Central memory CD4-positive, alpha-beta T cell (primary cell): ENCODE results near the gene CALCA.

Experiments used
- DNase-seq: peaks from one replicate; pipeline ENCODE4 v3.0.0; 2022

CALCA gene

DNA sequence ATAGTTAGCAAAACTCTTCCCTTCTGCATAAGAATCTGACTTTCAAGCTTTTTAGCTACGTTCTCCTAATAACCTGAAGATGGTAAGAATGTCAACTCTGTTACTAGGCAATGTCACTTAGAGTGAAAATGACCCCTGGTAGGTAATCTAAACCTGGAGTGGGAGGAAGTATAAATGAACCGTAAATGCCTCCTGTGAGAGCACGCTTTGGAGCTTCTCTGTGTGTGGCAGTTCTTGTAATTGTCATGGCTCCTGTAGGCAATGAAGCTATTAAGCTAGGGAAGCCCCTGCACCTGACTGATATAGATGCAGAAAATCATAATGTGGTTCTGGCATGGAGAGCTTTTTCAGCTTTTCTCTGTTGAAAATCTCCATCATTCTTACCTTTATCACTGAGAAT is 29.4 kb downstream of the CALCA start:
- no peak for DNase-seq

DNA sequence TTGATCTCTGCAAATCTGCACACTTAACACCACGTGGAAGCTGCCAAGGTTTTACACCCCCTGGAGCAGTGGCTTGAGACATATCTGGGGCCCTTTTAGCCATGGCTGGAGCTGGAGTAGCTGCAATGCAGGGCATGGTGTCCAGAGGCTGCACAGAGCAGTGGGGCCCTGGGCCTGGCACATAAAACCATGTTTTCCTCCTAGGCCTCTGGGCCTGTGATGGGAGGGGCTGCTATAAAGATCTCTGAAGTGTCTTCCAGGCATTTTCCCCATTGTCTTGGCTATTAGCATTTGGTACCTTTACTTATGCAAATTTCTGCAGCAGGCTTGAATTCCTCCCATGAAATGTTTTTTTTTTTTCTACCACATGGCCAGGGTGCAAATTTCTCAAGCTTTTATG is 33.2 kb downstream of the CALCA start:
- no peak for DNase-seq

DNA sequence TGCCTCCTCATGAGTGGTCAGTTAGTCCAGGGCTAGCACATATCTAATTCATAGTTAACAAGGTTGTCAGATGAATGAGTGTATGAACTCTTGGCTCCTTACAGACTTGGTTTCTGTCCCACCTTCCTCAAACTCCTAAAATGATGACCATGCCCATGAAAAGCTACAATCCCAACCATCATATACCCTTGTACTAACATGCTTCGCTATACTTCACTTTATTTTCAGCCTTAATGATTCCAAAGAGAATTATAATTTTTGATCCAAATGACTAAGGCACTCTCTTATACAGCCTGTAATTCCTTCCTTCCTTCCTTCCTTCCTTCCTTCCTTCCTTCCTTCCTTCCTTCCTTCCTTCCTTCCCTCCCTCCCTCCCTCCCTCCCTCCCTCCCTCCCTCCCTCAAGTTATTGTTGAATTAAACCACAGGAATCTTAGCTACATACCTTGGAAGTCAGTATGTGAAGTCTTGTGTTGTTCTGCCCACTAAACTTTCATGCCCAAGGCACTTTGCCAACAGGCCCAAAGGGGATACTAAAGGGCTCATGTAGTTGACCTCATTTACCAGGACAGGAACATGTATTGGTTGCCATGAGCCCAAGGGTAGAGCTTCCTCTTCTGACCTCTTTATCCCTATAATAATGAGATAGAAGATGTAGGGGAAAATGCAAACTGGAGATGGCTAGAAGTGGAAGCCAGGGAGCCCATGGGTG is 37.4 kb downstream of the CALCA start:
- DNase-seq = no peak

- no peak for DNase-seq
Observed at GRCh38 chr11:14932447-14932846, 39.7 kb downstream of the CALCA start.

- DNase-seq = no peak
Observed at GRCh38 chr11:14930369-14930768, 41.8 kb downstream of the CALCA start.

GRCh38 chr11:14927146-14927545 is 45.0 kb downstream of the CALCA start:
- no peak for DNase-seq

GRCh38 chr11:14924318-14924717 is 47.8 kb downstream of the CALCA start:
- no peak for DNase-seq
